NCI-H1694 (cell line): Measurements from ENCODE around the gene LTV1.
"Not testable (repeated sequence)": the region's sequence is repeated elsewhere in the genome, so short reads cannot be mapped to it uniquely, and the experiment has no call there.

Source experiments
- DNase-seq: peaks from one replicate; lab custom pipeline; 2025; lab: John Stamatoyannopoulos, UW

Gene LTV1, protein sequence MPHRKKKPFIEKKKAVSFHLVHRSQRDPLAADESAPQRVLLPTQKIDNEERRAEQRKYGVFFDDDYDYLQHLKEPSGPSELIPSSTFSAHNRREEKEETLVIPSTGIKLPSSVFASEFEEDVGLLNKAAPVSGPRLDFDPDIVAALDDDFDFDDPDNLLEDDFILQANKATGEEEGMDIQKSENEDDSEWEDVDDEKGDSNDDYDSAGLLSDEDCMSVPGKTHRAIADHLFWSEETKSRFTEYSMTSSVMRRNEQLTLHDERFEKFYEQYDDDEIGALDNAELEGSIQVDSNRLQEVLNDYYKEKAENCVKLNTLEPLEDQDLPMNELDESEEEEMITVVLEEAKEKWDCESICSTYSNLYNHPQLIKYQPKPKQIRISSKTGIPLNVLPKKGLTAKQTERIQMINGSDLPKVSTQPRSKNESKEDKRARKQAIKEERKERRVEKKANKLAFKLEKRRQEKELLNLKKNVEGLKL

DNA sequence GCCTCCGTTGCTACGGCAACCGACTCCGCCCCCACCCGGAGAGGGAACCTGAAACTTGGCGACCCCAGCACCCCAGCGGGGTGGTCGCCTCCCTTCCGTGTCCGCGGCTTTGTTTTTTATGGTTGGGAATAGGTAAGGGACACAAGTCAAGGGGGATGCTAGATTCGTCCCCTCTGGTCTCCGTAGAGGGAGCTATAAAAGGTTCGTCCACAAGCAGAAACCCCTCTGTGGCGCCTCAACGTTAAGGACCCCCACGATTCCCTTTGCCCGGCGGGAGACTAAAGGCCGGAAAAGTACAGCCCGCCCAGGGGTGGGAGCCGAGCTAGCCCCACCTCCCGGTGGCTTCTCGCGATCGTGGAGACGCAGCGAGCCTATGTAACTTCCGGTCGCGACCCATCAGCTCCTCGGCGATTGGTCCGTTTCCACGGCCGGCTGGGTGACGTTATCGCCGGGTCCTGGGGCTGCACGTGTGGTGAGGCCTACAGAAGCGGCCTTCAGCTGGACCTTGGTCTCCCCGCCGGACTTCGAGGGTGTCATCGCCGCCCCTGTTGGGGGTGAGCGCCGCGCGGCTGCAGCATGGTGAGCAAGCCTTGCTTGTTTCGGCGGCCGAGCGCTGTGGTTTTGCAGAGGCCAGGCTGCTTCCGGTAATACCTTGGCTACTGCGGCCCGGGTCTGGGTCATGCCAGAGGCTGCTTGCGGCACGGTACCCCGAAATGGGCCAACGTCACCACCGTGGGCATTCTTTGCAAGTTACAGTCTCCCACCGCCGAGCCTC, at the start of gene LTV1:
Gene LTV1, plus strand, starts transcription at position 437 of the 775 bp plus-strand sequence. Its CDS starts 140 bp downstream, at position 577.
- peak; percentile 80 for DNase-seq

DNA sequence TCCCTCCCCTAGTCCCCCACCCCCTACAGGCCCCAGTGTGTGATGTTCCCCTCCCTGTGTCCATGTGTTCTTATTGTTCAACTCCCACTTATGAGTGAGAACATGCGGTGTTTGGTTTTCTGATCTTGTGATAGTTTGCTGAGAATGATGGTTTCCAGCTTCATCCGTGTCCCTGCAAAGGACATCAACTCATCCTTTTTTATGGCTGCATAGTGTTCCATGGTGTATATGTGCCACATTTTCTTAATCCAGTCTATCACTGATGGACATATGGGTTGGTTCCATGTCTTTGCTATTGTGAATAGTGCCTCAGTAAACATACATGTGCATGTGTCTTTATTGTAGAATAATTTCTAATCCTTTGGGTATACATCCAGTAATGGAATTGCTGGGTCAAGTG, 46.6 kb upstream of the LTV1 start:
- DNase-seq = not testable (repeated sequence)

DNA sequence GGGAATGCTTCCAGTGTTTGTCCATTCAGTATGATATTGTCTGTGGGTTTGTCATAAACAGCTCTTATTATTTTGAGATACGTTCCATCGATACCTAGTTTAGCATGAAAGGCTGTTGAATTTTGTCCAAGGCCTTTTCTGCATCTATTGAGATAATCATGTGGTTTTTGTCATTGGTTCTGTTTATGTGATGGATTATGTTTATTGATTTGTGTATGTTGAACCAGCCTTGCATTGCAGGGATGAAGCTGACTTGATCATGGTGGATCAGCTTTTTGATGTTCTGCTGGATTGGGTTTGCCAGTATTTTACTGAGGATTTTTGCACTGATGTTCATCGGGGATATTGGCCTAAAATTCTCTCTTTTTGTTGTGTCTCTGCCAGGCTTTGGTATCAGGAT, 44.7 kb upstream of the LTV1 start:
- DNase-seq = not testable (repeated sequence)

DNA sequence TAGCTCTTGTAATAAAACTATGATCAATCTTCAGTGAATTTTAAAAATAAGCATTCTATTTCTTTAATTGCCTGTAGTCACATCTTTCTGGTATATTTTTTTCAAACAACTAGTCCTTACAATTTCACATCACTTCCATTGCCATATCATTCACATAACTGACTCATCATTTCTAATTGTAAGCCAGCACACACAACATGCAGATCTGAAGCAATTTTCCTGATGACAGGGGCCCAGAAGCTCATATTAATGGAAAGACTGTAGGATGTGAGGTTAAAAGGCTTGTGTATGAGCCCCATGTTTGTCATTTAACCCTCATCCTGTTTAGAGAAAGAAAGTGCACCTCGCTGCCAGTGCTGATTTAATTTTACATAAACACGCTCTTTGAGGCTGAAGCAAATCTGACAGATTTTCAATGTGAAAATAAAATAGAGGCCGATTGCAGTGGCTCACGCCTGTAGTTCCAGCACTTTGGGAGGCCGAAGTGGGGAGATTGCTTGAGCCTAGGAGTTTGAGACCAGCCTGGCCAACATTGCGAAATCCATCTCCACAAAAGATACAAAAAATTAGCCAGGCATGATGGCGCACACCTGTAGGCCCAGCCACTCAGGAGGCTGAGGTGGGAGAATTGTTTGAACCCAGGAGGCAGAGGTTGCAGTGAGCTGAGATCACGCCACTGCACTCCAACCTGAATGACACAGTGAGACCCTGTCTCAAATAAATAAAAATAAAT, 40.1 kb upstream of the LTV1 start:
- no peak for DNase-seq

DNA sequence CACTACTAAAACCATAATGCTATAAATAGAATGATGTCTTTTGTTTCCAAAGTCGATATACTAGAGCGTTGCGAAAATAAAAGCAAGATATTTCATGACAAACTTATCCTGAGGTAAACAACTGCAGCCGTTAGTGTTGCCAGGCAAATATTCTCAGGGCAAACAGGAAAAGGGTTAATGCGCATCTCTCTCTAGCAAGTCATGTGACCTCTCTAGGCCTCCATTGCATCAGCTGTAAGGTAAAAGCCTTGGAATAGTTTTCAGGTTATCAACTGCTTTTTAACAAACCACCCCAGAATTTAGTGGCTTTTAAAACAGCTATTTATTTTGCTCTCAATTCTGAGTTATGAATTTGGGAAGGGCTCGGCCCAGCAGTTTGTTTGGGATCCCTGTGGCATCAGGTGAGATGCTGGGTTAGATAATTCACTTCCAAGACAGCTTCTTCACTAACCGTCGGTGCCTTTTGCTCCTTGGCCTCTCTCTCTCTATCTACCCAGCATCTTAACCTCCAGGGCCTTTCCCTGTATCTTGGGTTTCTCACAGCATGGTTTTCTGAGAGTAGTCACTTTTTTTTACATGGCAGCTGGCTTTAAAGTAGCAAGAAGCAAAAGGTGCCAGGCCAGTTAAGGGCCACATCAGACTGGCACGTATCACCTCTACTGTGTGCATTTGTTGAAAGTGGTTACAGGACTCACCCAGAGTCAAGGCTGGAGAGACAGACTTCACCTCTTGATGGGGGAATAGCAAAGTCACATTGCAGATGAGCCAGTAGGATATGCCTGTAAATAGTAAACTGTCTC, 39.2 kb upstream of the LTV1 start:
- DNase-seq = no peak

DNA sequence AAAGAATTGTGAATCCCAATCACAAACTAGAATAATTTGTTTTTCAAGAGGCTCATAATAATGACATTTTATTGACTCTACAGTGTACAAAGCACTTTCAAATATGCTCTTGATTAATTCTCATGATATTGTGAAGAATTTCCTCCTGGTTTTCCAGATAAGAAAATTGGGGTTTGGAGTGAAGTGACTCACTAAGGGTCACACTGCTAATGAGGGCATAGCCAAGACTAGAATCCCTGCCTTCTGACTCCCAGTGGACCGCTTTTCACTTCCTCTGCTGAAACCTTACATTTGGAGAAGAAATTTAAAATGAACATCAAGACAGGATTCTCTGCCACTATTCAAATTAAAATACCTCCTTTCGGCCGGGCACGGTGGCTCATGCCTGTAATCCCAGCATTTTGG, 38.3 kb upstream of the LTV1 start:
- no peak for DNase-seq

DNA sequence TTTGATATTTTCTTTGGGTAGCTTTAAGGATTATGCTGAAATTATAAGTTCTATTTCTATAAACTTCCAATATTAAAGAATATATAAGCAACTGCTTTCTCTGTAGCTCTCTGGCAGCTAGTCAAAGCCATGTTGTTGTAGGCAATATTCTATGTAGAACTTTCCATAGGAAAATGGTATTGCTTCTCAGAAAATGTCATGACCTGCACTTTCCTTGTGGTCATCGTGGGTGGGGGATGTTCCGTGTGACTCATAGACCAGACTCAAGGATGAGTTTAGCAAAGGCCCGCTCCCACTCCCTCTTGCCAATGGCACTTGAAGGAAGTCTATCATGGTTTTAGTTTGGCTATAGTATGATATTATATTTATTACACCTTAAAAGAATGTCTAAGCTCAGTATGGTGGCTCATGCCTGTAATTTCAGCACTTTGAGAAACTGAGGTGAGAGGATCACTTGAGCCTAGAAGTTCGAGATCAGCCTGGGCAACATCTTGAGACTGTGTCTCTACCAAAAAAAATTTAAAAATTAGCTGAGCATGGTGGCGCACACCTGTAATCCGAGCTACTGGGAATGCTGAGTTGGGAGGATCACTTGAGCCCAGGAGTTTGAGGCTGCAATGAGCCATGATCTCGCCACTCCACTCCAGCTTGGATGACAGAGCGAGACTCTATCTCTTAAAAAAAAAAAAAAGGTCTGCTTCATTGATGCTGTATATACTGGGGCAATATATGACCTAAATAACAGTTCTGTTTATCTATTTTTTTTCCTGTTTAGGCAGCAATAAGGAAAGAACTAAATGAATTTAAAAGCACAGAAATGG, 36.6 kb upstream of the LTV1 start:
- no peak for DNase-seq

DNA sequence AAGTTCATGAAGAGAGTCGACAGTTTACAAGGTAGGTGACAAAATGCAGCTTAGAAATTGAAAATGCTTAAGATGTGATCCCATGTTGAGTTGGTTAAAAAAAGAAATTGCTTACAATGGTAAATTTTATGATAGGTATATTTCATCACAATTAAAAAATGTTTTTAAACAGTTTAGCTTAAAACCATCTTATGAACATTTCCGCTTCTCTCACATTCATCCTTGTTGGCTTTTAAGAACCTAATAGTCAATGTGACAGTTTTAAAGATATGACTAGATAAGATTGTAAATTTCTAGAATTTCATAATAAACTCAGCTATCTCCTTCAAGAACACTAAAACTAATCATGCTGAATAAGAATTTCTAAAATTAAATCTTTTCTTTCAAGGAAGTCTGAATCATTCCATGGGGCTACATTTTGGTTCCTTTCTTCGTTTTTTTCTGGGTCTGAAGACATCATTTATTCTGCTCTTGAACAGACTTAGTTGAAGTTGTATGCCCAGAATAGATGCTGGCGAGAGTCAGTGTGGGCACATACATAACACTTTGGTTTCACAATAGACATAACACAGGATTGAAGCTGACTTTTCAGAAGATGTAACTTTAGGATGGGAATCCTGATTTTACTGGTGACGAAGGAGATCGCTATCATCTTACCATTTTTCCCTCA, 35.9 kb upstream of the LTV1 start:
- no peak for DNase-seq

DNA sequence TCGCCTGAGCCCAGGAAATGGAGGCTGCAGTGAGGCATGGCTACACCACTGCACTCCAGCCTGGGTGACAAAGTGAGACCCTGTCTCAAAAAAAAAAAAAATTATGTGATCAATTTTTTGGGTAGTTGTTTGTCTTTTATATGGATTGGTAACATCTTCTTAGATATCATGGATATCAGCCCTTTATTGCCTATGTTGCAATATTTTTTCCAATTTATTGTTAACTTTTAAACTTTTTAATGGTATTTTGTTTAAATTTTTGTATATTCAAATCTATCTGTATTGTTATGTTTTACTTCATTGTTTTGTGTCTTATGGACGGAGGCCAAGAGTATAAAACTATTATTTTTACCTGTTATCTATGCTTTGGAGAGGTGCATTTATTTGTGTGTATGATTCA, 32.4 kb upstream of the LTV1 start:
- DNase-seq = no peak

DNA sequence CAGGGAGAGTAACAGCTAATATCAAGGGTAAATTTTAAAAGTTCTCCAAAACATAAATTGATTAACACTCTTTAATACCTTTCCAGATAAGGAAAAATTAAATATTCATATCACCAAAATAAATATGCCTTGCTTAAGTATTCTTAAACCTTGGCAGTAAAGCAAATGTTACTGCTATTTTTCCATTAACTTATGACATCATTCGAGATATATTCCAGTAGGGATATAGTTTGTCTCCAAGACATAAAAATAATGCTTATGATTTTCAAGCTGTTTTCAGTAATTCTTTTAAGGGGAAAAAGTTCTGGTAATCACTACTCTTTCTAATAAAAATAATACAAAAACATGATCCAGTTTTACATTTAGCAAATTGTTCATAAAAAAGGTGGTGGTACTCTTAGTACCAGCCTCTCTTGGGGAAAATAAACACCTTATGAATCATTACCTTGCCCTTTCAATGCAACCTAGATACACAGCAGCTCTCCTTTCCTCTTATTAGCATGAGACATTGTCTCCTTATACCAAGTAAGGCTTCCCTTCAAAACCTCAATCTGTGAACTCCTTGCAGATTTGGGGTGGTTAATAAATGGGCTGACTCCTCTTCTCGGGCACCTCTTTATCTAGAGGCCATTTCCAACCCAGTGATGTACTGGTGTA, 31.5 kb upstream of the LTV1 start:
- no peak for DNase-seq

DNA sequence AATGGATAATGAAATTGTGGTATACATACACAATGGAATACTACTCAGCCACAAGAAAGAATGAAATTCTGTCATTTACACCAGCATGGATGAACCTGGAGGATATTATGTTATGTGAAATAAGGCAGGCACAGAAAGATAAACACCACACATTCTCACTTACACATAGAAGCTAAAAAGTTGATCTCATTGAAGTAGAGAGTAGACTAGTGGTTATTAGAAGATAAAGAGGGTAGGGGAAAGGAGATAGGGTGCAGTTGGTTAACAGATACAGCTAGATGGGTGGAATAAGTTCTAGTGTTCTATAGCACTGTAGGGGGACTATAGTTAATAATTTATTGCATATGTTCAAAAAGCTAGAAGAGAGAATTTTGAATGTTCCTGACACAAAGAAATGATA, 25.5 kb upstream of the LTV1 start:
- no peak for DNase-seq

DNA sequence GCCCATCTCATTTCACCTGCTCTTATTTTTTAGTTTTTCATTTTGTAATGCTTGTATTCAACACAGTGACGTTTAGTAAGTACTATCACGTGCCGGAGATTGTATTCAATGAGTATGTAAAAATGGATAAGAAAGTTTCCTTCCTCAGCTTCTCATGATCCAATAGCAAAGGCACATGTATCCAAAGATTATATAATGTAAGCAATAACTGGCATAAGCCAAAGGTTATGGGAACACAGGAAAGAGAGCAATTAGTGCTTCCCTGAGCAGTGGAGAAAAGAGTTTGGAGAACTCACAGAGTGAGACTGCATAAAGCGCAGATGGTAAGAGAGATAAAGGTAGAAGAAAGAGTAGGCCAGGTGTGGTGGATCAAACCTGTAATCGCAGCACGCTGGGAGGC, 21.8 kb upstream of the LTV1 start:
- DNase-seq = no peak

DNA sequence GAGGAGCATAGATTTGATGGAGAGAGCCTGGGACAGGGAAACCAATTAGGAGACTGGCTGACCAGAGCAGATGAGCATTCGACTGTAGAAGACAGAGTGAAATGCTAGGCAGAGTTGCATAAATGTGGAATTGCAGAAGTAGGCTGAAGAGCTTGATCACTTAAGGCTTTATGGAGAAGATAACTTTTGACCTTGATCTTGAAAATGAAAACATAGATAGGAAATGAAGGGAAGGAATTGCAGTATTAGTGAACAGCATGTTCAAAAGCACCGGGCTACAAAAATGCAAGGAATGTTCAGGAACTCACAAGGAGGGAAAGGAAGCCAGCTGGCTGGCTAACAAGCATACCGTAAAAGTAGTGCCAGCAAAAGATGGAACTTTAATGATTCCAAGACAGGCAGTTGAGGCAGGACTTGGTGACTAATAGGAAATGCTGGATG, 20.5 kb upstream of the LTV1 start:
- no peak for DNase-seq

DNA sequence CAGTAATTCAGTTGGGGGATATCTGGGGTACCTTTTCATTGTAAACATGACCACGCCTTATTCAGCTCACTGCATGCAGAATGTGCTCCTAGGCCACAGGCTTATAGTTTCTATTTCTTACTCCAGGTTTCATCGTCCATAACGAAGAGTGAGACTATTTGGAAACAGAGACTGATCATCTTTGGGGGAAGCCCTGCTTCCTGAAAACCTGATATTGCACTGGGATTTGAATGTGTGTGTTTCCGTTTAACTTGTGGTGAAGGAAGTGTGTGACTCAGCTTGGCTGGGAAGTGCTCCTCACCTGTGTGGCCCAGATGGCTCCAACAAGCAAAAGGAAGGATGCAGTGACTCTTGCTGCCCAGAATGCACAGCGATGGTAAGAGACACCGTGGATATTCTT, 19.6 kb upstream of the LTV1 start:
- DNase-seq = no peak

DNA sequence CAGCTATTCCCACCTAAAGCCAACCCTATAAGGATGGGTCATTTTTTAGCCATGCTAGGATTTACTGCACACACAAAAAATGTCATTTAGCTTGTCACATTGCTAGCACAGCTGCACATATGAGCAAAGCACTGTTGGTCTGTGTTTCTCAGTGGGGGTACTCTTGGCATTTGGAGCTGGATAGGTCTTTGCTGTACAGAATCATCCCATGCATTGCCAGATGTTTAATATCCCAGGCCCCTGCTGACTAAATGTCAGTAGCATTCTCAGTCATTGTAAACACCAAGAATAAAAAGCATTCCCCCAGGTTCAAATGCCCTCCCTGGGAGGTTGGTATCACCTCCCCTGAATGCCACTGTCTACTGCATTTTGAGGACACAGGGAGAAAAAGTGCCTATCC, 14.6 kb upstream of the LTV1 start:
- DNase-seq = no peak

DNA sequence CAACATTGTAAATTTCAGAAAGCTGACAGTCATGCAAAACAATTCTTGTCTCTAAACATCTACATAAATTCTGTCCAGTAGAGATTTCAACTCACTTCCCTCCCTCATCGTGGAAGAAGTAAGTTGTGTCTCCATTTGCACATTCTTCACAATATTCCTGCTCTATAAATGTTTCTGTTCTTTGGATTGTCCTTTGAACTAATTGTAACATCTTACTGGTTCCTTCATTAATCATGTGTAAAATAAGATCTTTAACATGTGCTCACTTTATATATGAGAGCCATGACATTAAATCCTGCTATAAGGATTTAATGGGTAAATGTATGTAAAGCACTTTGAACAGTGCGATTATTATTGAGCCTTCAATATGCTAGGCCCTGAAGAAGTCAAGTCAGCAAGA, 7.0 kb upstream of the LTV1 start:
- DNase-seq = no peak

DNA sequence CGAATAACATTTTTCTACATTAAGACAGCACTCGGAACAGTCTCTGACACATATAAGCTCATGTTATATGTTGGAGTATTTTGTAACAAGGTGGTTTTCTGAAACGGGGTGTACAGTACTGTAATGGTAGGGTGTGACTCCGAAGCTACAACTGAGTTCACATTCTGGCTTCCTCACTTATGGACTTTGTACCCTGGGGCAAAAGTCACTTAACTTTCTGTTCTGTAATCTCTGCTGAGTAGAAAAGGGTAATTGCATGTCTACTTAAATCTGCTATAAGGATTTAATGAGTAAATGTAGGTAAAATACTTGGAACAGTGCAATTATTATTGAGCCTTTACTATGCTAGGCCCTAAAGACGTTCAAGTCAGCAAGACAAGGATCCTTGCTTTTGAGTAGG, 4.7 kb upstream of the LTV1 start:
- no peak for DNase-seq

DNA sequence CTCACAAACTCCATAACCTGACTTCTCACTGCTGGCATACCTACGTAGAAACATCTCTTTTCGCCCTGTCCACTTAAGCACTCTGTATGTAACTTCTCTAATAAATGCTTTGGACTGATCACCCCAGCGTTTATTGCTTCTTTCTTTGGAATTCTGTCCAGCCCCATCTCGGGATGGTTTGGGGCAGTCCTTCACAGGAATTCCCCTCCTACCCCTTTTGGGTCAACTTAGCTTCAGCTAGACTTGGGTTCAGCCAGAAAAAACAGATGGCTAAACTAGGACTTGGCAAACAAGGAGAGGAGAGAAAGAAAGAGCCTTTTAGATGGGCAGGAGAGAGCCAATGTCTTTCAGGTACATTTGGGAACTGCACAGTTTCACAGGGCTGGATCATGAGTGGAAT, 3.9 kb upstream of the LTV1 start:
- DNase-seq = no peak

DNA sequence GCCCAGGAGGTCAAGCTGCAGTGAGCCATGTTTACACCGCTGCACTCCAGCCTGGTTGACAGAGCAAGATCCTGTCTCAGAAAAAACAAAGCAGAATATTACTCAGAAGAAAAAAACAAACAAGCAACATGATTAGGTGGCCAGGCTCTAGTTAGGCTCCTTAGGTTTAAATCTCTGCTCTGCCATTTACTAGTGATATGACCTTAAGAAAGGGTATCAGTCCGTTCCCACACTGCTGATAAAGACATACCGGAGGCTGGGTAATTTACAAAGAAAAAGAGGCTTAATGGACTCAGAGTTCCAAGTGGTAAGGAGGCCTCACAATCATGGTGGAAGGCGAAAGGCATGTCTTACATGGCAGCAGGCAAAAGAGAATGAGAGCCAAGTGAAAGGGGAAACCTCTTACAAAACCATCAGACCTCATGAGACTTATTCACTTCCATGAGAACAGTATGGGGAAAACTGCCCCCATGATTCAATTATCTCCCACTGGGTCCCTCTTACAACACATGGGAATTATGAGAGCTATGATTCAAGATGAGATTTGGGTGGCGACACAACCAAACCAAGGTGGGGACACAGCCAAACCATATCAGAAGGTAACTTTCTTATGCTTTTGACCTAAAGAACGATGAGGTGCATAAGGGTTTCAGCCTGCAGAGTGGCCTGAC, 2.4 kb upstream of the LTV1 start:
- no peak for DNase-seq
